Right lobe of liver (tissue), 6 donors: ENCODE results near the gene GLIPR1L1. TPM values are rescaled to one million over a fixed set of nuclear protein-coding genes. Genes with fewer than 3 reads are reported as not detected.

Experiments
- ATAC-seq, 4 donors: fragments of 200-7000 bp; cut with Tn5 transposase; one replicate each; pipeline ENCODE4 v1.9.1; 2020; ENCODE audit warnings: mild to moderate bottlenecking in 4 of 4, moderate library complexity in 4 of 4
- DNase-seq, 3 donors: peaks; one replicate each; pipeline ENCODE4 v3.0.0-alpha.2; 2020
- H3K27ac ChIP-seq, 3 donors: fragments of 200-600 bp; one replicate each; pipeline ENCODE4 v1.8.0; 2022
- H3K27me3 ChIP-seq, 2 donors: fragments of 200-600 bp; one replicate each; pipeline ENCODE4 v1.8.0; 2022
- H3K36me3 ChIP-seq, 4 donors: fragments of 200-600 bp; sonication (generic) in 1 of 4; one replicate each; pipeline versions ENCODE4 v1.5.1 to v1.8.0; 2017 to 2022; ENCODE audit warnings: control low read depth in 1 of 4
- H3K4me1 ChIP-seq, 4 donors: fragments of 200-600 bp; sonication (generic) in 1 of 4; one replicate each; pipeline versions ENCODE4 v1.5.1 to v1.8.0; 2017 to 2022; ENCODE audit warnings: control low read depth in 1 of 4
- H3K4me3 ChIP-seq, 3 donors: fragments of 200-600 bp; one replicate each; pipeline ENCODE4 v1.8.0; 2022
- H3K9me3 ChIP-seq, 4 donors: fragments of 200-600 bp; sonication (generic) in 1 of 4; one replicate each; pipeline versions ENCODE4 v1.5.1 to v1.8.0; 2017 to 2022; ENCODE audit warnings: control low read depth in 1 of 4
- POLR2A ChIP-seq: fragments of 450-650 bp; IDR thresholded peaks from one replicate; pipeline ENCODE4 v1.6.1; 2017; ENCODE audit warnings: antibody characterized with exemption, mild to moderate bottlenecking
- WGBS: methylation state at CpG from one replicate; pipeline ENCODE4 v1.1.6; 2018; ENCODE audit warnings: low coverage, low lambda C conversion rate; ENCODE audit not compliant: insufficient coverage; ENCODE audit errors: missing lambda C conversion rate; 5-methylcytosine and 5-hydroxymethylcytosine counted together
- intact Hi-C, 2 donors: fragments of 100-400 bp; cut with DNase I; formaldehyde crosslinking; loops; one replicate each; pipeline versions ENCODE4 v1.11.2 to v1.14.1; 2022
- total RNA-seq, 6 experiments: library from RNA; depleted of rRNA in 2 of 6; stranded (reverse); fragments of >200 nt in 2 of 6; fragmentation: NEBNext Ultra II Directional in 3 of 6; extraction: Animal tissue kit (Norgen Biotek cat#: 25700) in 3 of 6; gene quantifications; one replicate each; pipeline versions ENCODE4 v1.1.0 to v1.2.4, GENCODE V29; 2016 to 2023
- TF ChIP-seq, protein P1 (sequence below), 4 donors: fragments of 200-600 bp in 3 of 4; fragments of 450-650 bp in 1 of 4; IDR thresholded peaks; one replicate each; pipeline versions ENCODE4 v1.5.1 to v1.8.0; 2016 to 2022; ENCODE audit warnings: antibody characterized with exemption in 4 of 4, mild to moderate bottlenecking in 2 of 4
- donor health status: DM: no; HTN: yes; CAD: no.
- donor health status: DM: no; HTN: no; CAD: no.
- donor health status: DM: no; HTN: no; CAD: no.
- donor health status: DM: no; HTN: yes; CAD: no.
- donor health status: DM: no; HTN: yes; CAD: no.

Gene GLIPR1L1
- total RNA-seq, 6 experiments from 2014 or later = not detected

GRCh38 chr12:75349946-75350345 lies 15.5 kb downstream of the GLIPR1L1 start:
- no peaks in the 10 kb centered on the region for H3K36me3 ChIP-seq
- no peak for DNase-seq
- no peak for ATAC-seq
- H3K27ac ChIP-seq = no peak overlapping the region
- no peak for TF ChIP-seq POLR2A
- TF ChIP-seq, protein P1, sequence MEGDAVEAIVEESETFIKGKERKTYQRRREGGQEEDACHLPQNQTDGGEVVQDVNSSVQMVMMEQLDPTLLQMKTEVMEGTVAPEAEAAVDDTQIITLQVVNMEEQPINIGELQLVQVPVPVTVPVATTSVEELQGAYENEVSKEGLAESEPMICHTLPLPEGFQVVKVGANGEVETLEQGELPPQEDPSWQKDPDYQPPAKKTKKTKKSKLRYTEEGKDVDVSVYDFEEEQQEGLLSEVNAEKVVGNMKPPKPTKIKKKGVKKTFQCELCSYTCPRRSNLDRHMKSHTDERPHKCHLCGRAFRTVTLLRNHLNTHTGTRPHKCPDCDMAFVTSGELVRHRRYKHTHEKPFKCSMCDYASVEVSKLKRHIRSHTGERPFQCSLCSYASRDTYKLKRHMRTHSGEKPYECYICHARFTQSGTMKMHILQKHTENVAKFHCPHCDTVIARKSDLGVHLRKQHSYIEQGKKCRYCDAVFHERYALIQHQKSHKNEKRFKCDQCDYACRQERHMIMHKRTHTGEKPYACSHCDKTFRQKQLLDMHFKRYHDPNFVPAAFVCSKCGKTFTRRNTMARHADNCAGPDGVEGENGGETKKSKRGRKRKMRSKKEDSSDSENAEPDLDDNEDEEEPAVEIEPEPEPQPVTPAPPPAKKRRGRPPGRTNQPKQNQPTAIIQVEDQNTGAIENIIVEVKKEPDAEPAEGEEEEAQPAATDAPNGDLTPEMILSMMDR (IDR thresholded peaks at IDR 0.05) = no peak
- H3K4me3 ChIP-seq = no peak overlapping the region
- H3K9me3 ChIP-seq = no peaks in the 10 kb centered on the region
- WGBS = 100% methylated on average over 2 of the region's 4 CpGs
- intact Hi-C loops = no loop called here
- H3K27me3 ChIP-seq = no peaks in the 10 kb centered on the region
- no peaks in the 10 kb centered on the region for H3K4me1 ChIP-seq

DNA sequence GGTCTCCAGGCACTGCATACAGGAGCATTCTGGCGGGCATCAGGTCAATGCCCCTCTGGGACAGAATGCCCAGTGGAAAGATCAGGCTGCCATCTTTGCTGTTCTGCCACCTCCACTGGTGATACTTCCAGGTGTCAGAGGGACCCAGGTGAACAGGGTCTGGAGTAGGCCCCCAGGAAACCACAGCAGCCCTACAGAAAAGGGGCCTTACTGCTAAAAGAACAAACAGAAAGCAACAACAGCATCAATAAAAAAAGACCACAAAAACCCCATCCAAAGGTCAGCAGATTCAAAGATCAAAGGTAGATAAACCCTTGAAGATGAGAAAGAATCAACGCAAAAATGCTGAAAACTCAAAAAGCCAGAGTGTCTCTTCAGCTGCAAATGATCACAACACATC lies 15.9 kb downstream of the GLIPR1L1 start:
- intact Hi-C loops = no loop called here
- no peaks in the 10 kb centered on the region for H3K36me3 ChIP-seq
- no peaks in the 10 kb centered on the region for H3K9me3 ChIP-seq
- DNase-seq = no peak
- H3K27ac ChIP-seq = no peak overlapping the region
- 50% methylated on average over 2 of the region's 2 CpGs for WGBS
- no peak for TF ChIP-seq POLR2A
- TF ChIP-seq, protein P1 (IDR thresholded peaks at IDR 0.05) = no peak
- H3K27me3 ChIP-seq = no peaks in the 10 kb centered on the region
- H3K4me1 ChIP-seq = no peaks in the 10 kb centered on the region
- H3K4me3 ChIP-seq = no peak overlapping the region
- no peak for ATAC-seq

- TF ChIP-seq, protein P1 (IDR thresholded peaks at IDR 0.05) = no peak
- no peak for TF ChIP-seq POLR2A
- ATAC-seq (no peak), DNase-seq (no peak)
- H3K4me1 ChIP-seq = no peaks in the 10 kb centered on the region
- no peak overlapping the region for H3K4me3 ChIP-seq
- intact Hi-C loops = no loop called here
- H3K27me3 ChIP-seq = no peaks in the 10 kb centered on the region
- no peaks in the 10 kb centered on the region for H3K36me3 ChIP-seq
- no peaks in the 10 kb centered on the region for H3K9me3 ChIP-seq
- H3K27ac ChIP-seq = no peak overlapping the region
These were observed 19.5 kb downstream of the GLIPR1L1 start for GRCh38 chr12:75354011-75354410.

DNA sequence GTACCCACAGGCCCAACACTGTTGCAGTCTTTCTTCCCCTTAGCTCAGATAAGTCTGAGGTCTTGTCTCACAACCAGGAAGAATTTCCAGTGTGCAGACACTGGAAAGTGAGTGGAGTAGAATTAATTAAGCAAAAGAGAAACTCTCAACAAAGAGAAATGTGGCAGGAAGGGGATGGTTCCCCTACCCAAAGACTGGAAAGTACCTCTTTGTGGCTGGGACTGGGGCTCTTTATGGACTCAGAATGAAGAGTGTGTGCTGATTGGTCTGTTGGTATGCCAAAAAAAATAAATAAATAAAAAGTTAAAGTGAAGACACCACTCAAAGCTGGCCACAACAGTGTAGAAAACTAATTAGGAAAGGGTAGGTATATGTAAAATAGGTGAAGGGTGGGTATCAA lies 26.4 kb downstream of the GLIPR1L1 start:
- H3K36me3 ChIP-seq = no peaks in the 10 kb centered on the region
- no peaks in the 10 kb centered on the region for H3K27me3 ChIP-seq
- H3K4me1 ChIP-seq = no peaks in the 10 kb centered on the region
- TF ChIP-seq POLR2A = no peak
- TF ChIP-seq, protein P1 (IDR thresholded peaks at IDR 0.05) = no peak
- H3K9me3 ChIP-seq = no peaks in the 10 kb centered on the region
- DNase-seq = no peak
- H3K27ac ChIP-seq = no peak overlapping the region
- intact Hi-C loops = no loop called here
- H3K4me3 ChIP-seq = no peak overlapping the region
- ATAC-seq = no peak

- TF ChIP-seq, protein P1 (IDR thresholded peaks at IDR 0.05) = no peak
- no peak for TF ChIP-seq POLR2A
- Histone ChIP-seq H3K9me3 (no peaks in the 10 kb centered on the region), H3K36me3 (no peaks in the 10 kb centered on the region), H3K4me3 (no peak overlapping the region), H3K27ac (no peak overlapping the region), H3K4me1 (no peaks in the 10 kb centered on the region), H3K27me3 (no peaks in the 10 kb centered on the region)
- ATAC-seq = no peak
- intact Hi-C loops = no loop called here
- no peak for DNase-seq
- 20% methylated on average over 1 of the region's 1 CpG for WGBS
These were observed 26.9 kb downstream of the GLIPR1L1 start for GRCh38 chr12:75361408-75361807.
